ENCODE data around the gene SNCB. TPM values are rescaled to one million over a fixed set of nuclear protein-coding genes. Genes with fewer than 3 reads are reported as not detected.

The SNCB gene
- total and polyA plus RNA-seq, 2 donors from 2014 or later = not detected

- Histone ChIP-seq H3K4me1 (ENCODE audit: control insufficient read depth in 2 of 3, insufficient read depth in 2 of 3, low read depth in 1 of 3, low read length in 3 of 3) (peaks cover 0 to 11% (median 7%) of the 10 kb centered on the region in 3 donors), H3K4me3 (ENCODE audit: low read length in 3 of 3) (peak overlapping the region; percentile 63 to 84 (median 64)), H3K27me3 (ENCODE audit: control insufficient read depth, insufficient read depth, low read length) (no peaks in the 10 kb centered on the region), H3K9me3 (ENCODE audit: control insufficient read depth in 2 of 3, insufficient read depth in 1 of 3, low read length in 3 of 3) (no peaks in the 10 kb centered on the region), H3K27ac (ENCODE audit: low read depth in 2 of 2, low read length in 2 of 2) (no peak overlapping the region), H3K9ac (ENCODE audit: low read length in 3 of 3) (peak overlapping the region; percentile 8 to 65 (median 42)), H3K36me3 (ENCODE audit: control insufficient read depth in 2 of 3, insufficient read depth in 3 of 3, low read length in 3 of 3) (no peaks in the 10 kb centered on the region)
- intact Hi-C loops (cut with DNase I) = no loop called here
- FAIRE-seq (no peak), DNase-seq (peak; percentile 55 to 90 (median 72))
- no peak for TF ChIP-seq CTCF (IDR thresholded peaks at IDR 0.05; ENCODE audit: borderline replicate concordance, extremely low read depth, insufficient read depth)
Measured at GRCh38 chr5:176647843-176648473, 17.6 kb upstream of the SNCB start.

- Histone ChIP-seq H3K27ac (ENCODE audit: low read depth in 2 of 2, low read length in 2 of 2) (peak within 1 kb of the TSS; percentile 42 to 43), H3K4me3 (ENCODE audit: low read length in 3 of 3) (peak within 1 kb of the TSS; percentile 65 to 84 (median 67)), H3K9me3 (ENCODE audit: control insufficient read depth in 2 of 3, insufficient read depth in 1 of 3, low read length in 3 of 3) (no peaks in the 10 kb centered on the region), H3K9ac (ENCODE audit: low read length in 3 of 3) (peak within 1 kb of the TSS; percentile 42 to 66 (median 50)), H3K27me3 (ENCODE audit: control insufficient read depth, insufficient read depth, low read length) (no peaks in the 10 kb centered on the region), H3K36me3 (ENCODE audit: control insufficient read depth in 2 of 3, insufficient read depth in 3 of 3, low read length in 3 of 3) (no peaks in the 10 kb centered on the region), H3K4me1 (ENCODE audit: control insufficient read depth in 2 of 3, insufficient read depth in 2 of 3, low read depth in 1 of 3, low read length in 3 of 3) (peaks cover 0 to 11% (median 7%) of the 10 kb centered on the region in 3 donors)
- peak; percentile 93 for FAIRE-seq
- peak; percentile 25 for TF ChIP-seq CTCF (IDR thresholded peaks at IDR 0.05; ENCODE audit: borderline replicate concordance, extremely low read depth, insufficient read depth)
- intact Hi-C loops (cut with DNase I) = no loop called here
- DNase-seq = peak; percentile 100
Measured at GRCh38 chr5:176647030-176647842, 16.9 kb upstream of the SNCB start, which contains the start of gene TSPAN17. Gene TSPAN17, plus strand, starts transcription at chr5:176647484. Its CDS starts 132 bp downstream, at chr5:176647616.

GRCh38 chr5:176646707-176647029, 16.3 kb upstream of the SNCB start:
- DNase-seq = no peak

More at GRCh38 chr5:176646707-176647029, 16.3 kb upstream of the SNCB start:
- H3K27me3 ChIP-seq (ENCODE audit: control insufficient read depth, insufficient read depth, low read length) = no peaks in the 10 kb centered on the region
- H3K9ac ChIP-seq (ENCODE audit: low read length in 3 of 3) = peak overlapping the region; percentile 34 to 66 (median 50)
- intact Hi-C loops (cut with DNase I) = no loop called here
- TF ChIP-seq CTCF (IDR thresholded peaks at IDR 0.05; ENCODE audit: borderline replicate concordance, extremely low read depth, insufficient read depth) = no peak
- peak overlapping the region in 1 of 2 donors; percentile 43 for H3K27ac ChIP-seq (ENCODE audit: low read depth in 2 of 2, low read length in 2 of 2)
- H3K9me3 ChIP-seq (ENCODE audit: control insufficient read depth in 2 of 3, insufficient read depth in 1 of 3, low read length in 3 of 3) = no peaks in the 10 kb centered on the region
- peaks cover 0 to 11% (median 7%) of the 10 kb centered on the region in 3 donors for H3K4me1 ChIP-seq (ENCODE audit: control insufficient read depth in 2 of 3, insufficient read depth in 2 of 3, low read depth in 1 of 3, low read length in 3 of 3)
- no peak for FAIRE-seq
- no peaks in the 10 kb centered on the region for H3K36me3 ChIP-seq (ENCODE audit: control insufficient read depth in 2 of 3, insufficient read depth in 3 of 3, low read length in 3 of 3)
- H3K4me3 ChIP-seq (ENCODE audit: low read length in 3 of 3) = peak overlapping the region; percentile 65 to 84 (median 67)

Measured in kidney (tissue), 14 donors.